ENCODE measurements around the gene HMCN1.

GRCh38 chr1:185834371-185834905, 100.2 kb downstream of the HMCN1 start:
- TF ChIP-seq CTCF (conservative IDR thresholded peaks at IDR 0.05) (no peak), ZFX (IDR thresholded peaks at IDR 0.05) (no peak)

Measured in C4-2B (cell line).